Measurements from ENCODE around the gene CALML5. TPM values are rescaled to one million over a fixed set of nuclear protein-coding genes. Genes with fewer than 3 reads are reported as not detected.

CALML5 gene, protein sequence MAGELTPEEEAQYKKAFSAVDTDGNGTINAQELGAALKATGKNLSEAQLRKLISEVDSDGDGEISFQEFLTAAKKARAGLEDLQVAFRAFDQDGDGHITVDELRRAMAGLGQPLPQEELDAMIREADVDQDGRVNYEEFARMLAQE
- polyA plus RNA-seq = not detected

- peak within 1 kb of the TSS in 1 of 3 donors; percentile 21 for H3K27ac Mint-ChIP-seq
- no peak within 1 kb of the TSS for H3K4me3 Mint-ChIP-seq
- no peaks in the 10 kb centered on the region for H3K4me1 Mint-ChIP-seq
- H3K27me3 Mint-ChIP-seq = peaks cover 6% of the 10 kb centered on the region
- no peaks in the 10 kb centered on the region for H3K9me3 Mint-ChIP-seq
- peaks cover 3% of the 10 kb centered on the region for H3K36me3 Mint-ChIP-seq
These were observed at the start of gene CALML5 for GRCh38 chr10:5499493-5500140. Gene CALML5 (minus strand): TSS chr10:5499570. CDS start chr10:5499438, 132 bp downstream.

DNA sequence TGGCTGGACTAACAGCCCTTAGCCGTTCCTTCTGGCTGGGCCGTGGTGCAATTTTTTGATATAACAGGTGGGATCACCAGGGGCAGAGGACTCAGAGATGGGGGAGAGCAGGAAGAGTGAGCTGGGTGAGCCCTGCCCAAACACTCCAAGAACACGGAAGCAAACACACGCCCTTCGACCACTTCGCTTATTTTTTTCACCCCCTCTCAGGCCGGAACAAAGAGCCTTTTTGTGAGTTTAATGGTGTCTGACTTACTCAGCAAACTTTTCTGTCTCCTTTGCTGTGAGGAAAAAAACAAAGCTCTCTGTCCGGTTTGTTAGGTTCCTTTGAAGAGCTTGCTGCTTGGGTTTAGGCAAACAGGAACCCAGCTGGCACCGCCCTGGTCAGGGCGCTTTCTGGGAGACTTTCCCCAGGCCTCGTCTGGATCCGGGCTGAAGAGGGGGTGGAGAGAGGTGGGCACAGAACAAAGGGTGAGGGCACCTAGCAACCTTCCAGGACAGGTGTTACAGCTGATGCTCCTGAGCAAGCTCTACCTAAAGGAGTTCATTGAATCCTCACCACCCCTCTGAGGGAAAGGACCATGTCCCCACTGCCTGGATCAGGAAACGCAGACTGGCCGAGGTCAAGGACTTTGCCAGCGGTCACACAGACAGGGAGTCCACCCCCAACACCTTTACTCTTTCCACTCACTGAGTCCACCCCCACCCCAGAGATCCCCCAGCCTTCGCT lies 48.7 kb upstream of the CALML5 start:
- Mint-ChIP-seq H3K27me3 (no peaks in the 10 kb centered on the region), H3K4me3 (no peak overlapping the region), H3K36me3 (no peaks in the 10 kb centered on the region), H3K4me1 (peaks cover 0 to 5% (median 0%) of the 10 kb centered on the region in 3 donors), H3K9me3 (peaks cover 0 to 4% (median 2%) of the 10 kb centered on the region in 3 donors), H3K27ac (no peak overlapping the region)

GRCh38 chr10:5547681-5547930 lies 48.2 kb upstream of the CALML5 start:
- Mint-ChIP-seq H3K4me3 (no peak overlapping the region), H3K27me3 (no peaks in the 10 kb centered on the region), H3K4me1 (peaks cover 0 to 5% (median 0%) of the 10 kb centered on the region in 3 donors), H3K36me3 (no peaks in the 10 kb centered on the region), H3K27ac (no peak overlapping the region), H3K9me3 (peaks cover 0 to 4% (median 2%) of the 10 kb centered on the region in 3 donors)

GRCh38 chr10:5546891-5547680 lies 47.7 kb upstream of the CALML5 start:
- no peak overlapping the region for H3K4me3 Mint-ChIP-seq

GRCh38 chr10:5545778-5546710 lies 46.7 kb upstream of the CALML5 start:
- Mint-ChIP-seq H3K4me3 (no peak overlapping the region), H3K9me3 (peaks cover 1 to 10% (median 2%) of the 10 kb centered on the region in 3 donors), H3K4me1 (no peaks in the 10 kb centered on the region), H3K36me3 (no peaks in the 10 kb centered on the region), H3K27me3 (no peaks in the 10 kb centered on the region), H3K27ac (no peak overlapping the region)

More at GRCh38 chr10:5546891-5547680, 47.7 kb upstream of the CALML5 start:
- Mint-ChIP-seq H3K4me1 (peaks cover 0 to 5% (median 0%) of the 10 kb centered on the region in 3 donors), H3K27me3 (no peaks in the 10 kb centered on the region), H3K9me3 (peaks cover 0 to 7% (median 2%) of the 10 kb centered on the region in 3 donors), H3K36me3 (no peaks in the 10 kb centered on the region), H3K27ac (no peak overlapping the region)

DNA sequence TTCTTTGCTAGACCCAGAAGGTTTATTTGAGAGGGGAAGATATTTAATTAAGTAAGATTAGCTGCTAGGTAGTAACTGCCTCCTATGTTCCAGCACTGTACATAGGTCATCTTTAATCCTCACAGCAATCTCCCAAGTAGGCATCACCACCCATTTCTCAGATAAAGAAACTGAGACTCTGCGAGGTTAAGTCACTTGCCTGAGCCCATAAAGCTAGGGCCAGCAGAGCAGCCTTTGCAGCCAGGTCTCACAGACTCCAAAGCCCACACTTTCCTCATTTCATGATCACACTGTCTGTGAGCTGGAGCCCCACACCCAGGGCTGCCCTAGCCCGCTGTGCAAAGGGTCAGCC lies 46.0 kb upstream of the CALML5 start:
- H3K4me3 Mint-ChIP-seq = no peak overlapping the region
- no peaks in the 10 kb centered on the region for H3K36me3 Mint-ChIP-seq
- peaks cover 1 to 10% (median 2%) of the 10 kb centered on the region in 3 donors for H3K9me3 Mint-ChIP-seq
- no peaks in the 10 kb centered on the region for H3K27me3 Mint-ChIP-seq
- no peak overlapping the region for H3K27ac Mint-ChIP-seq
- H3K4me1 Mint-ChIP-seq = no peaks in the 10 kb centered on the region

DNA sequence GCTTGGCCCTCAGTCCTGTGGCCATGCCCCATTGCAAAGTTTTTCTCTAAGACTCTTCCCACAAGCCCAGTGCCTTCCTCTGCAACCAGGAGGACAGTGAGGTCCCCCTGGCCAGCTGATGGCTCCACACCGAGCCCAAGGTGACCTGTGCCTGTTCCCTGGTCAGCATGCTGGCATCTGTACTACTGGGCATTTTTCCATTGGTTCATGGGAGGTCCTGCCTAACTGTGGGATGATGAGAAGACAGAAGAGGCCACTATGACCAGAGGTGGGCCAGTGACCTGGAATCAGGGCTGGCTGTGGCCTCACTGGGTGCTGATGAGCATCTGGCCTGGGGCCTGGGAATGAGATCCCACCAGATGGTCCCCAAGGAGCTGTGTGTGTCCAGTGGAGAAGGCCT lies 45.6 kb upstream of the CALML5 start:
- H3K27ac Mint-ChIP-seq = no peak overlapping the region
- no peaks in the 10 kb centered on the region for H3K4me1 Mint-ChIP-seq
- H3K9me3 Mint-ChIP-seq = peaks cover 1 to 10% (median 2%) of the 10 kb centered on the region in 3 donors
- H3K4me3 Mint-ChIP-seq = no peak overlapping the region
- no peaks in the 10 kb centered on the region for H3K36me3 Mint-ChIP-seq
- no peaks in the 10 kb centered on the region for H3K27me3 Mint-ChIP-seq

- Mint-ChIP-seq H3K27me3 (no peaks in the 10 kb centered on the region), H3K36me3 (no peaks in the 10 kb centered on the region), H3K27ac (no peak overlapping the region)
These were observed 44.9 kb upstream of the CALML5 start for GRCh38 chr10:5544216-5544805.

DNA sequence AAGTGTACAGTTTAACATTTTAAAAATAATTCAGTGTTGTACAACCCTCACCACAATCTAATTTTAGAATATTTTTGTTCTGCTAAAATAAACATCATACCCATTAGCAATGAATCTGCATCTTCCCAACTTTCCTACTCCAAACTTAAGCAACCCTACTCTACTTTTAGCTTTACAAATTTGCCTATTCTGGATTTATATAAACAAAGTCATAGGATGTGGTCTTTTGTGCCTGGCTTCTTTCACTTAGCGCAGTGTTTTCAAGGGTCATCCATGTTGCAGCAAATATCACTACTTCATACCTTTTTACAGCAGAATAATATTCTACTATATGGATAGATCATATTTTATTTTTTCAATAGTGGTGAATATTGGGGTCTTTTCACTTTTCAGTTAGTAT lies 44.3 kb upstream of the CALML5 start:
- Mint-ChIP-seq H3K9me3 (peaks cover 2 to 10% (median 3%) of the 10 kb centered on the region in 3 donors), H3K36me3 (no peaks in the 10 kb centered on the region), H3K27ac (no peak overlapping the region), H3K4me3 (no peak overlapping the region), H3K4me1 (peaks cover 0 to 4% (median 2%) of the 10 kb centered on the region in 3 donors), H3K27me3 (peaks cover 3% of the 10 kb centered on the region)

More at GRCh38 chr10:5544216-5544805, 44.9 kb upstream of the CALML5 start:
- peaks cover 0 to 4% (median 2%) of the 10 kb centered on the region in 3 donors for H3K4me1 Mint-ChIP-seq
- no peak overlapping the region for H3K4me3 Mint-ChIP-seq
- peaks cover 2 to 10% (median 3%) of the 10 kb centered on the region in 3 donors for H3K9me3 Mint-ChIP-seq

DNA sequence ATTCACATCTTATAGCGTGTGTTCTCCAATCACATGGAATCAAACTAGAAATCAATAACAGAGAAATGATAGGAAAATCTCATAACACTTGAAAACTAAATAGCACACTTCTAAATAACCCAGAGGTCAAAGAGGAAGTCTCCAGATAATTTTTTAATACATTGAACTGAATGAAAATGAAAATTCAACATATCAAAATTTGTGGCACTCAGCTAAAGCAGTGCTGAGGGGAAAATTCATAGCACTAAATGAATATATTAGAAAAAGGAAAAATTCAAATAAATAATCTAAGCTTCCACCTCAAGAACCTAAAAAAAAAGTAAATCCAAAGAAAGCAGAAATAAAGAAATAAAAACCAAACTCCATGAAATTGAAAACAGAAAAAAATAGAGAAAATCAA lies 42.7 kb upstream of the CALML5 start:
- Mint-ChIP-seq H3K27me3 (peaks cover 3% of the 10 kb centered on the region), H3K36me3 (no peaks in the 10 kb centered on the region), H3K4me1 (peaks cover 0 to 4% (median 2%) of the 10 kb centered on the region in 3 donors), H3K4me3 (no peak overlapping the region), H3K27ac (no peak overlapping the region), H3K9me3 (peaks cover 2 to 10% (median 3%) of the 10 kb centered on the region in 3 donors)

- H3K27me3 Mint-ChIP-seq = peaks cover 3% of the 10 kb centered on the region
- no peak overlapping the region for H3K27ac Mint-ChIP-seq
- peaks cover 2 to 10% (median 3%) of the 10 kb centered on the region in 3 donors for H3K9me3 Mint-ChIP-seq
- H3K4me1 Mint-ChIP-seq = peaks cover 0 to 4% (median 2%) of the 10 kb centered on the region in 3 donors
- no peaks in the 10 kb centered on the region for H3K36me3 Mint-ChIP-seq
- no peak overlapping the region for H3K4me3 Mint-ChIP-seq
These were observed 41.5 kb upstream of the CALML5 start for GRCh38 chr10:5540891-5541290.

GRCh38 chr10:5540080-5540479 lies 40.7 kb upstream of the CALML5 start:
- no peak overlapping the region for H3K4me3 Mint-ChIP-seq
- H3K36me3 Mint-ChIP-seq = no peaks in the 10 kb centered on the region
- H3K27me3 Mint-ChIP-seq = peaks cover 3% of the 10 kb centered on the region
- H3K9me3 Mint-ChIP-seq = peaks cover 2 to 10% (median 3%) of the 10 kb centered on the region in 3 donors
- peaks cover 0 to 4% (median 2%) of the 10 kb centered on the region in 3 donors for H3K4me1 Mint-ChIP-seq
- no peak overlapping the region for H3K27ac Mint-ChIP-seq

DNA sequence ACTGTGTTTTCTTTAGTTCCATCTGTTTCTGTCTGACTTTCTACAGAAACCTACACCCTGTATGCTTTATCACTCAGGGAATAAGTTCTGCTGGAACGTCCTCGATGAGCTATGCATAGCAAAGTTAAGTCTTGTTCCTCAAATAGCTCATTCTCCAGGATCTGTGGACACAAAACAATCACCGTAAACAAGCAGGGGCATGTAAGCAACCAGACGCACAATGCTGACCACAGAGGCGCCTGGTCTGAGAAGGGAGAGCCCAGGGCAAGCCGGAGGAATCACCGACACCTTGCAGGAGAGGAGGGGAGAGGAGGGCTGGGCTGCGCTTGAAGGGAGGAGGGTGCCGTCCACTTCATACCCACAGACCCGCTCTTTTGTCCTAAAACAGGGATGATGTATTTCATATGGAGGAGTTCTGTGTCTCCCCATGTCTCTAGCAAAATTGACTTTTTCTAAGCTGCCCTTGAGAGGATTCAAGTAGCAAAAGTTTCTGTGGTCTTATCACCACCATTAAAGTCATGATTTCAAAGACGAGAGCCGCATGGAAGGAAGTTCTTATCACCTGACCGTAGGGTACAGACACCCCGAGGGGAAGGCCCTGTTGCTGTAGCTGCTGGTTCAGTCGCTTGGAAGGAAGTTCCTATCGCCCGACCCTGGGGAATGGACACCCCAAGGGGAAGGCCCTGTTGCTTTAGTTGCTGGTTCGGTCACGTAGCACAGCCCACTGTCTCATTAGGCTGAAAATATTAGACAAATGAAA lies 39.7 kb upstream of the CALML5 start:
- Mint-ChIP-seq H3K27me3 (peaks cover 3% of the 10 kb centered on the region), H3K4me1 (peaks cover 0 to 4% (median 2%) of the 10 kb centered on the region in 3 donors), H3K9me3 (peaks cover 0 to 10% (median 3%) of the 10 kb centered on the region in 3 donors), H3K36me3 (no peaks in the 10 kb centered on the region), H3K4me3 (peak overlapping the region in 1 of 4 donors; percentile 56), H3K27ac (no peak overlapping the region)
